HG02943 (cell line): ENCODE results near the gene NRTN.

ENCODE experiments used
- ATAC-seq: cut with Tn5 transposase; IDR thresholded peaks from one replicate; pipeline ENCODE4 v1.9.1; 2021; ENCODE audit warnings: mild to moderate bottlenecking, low read depth, moderate library complexity; ENCODE audit not compliant: unreplicated experiment

Gene NRTN

DNA sequence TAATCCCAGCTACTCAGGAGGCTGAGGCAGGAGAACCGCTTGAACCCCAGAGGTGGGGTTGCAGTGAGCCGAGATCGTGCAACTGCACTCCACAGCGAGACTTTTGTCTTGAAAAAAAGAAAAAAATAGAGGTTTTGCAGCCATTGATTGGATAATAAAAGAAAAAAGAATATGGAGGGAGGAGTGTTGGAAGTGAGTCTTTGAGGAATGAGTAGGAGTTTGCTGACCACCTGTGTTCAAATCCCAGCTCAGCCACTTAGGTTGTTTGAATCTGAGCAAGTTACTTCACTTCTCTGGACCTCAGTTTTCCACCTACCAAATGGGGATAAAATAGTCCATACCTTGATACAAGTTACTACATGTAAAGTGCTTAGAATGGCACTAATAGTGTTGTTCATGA is 6.2 kb downstream of the NRTN start:
- no peak for ATAC-seq

DNA sequence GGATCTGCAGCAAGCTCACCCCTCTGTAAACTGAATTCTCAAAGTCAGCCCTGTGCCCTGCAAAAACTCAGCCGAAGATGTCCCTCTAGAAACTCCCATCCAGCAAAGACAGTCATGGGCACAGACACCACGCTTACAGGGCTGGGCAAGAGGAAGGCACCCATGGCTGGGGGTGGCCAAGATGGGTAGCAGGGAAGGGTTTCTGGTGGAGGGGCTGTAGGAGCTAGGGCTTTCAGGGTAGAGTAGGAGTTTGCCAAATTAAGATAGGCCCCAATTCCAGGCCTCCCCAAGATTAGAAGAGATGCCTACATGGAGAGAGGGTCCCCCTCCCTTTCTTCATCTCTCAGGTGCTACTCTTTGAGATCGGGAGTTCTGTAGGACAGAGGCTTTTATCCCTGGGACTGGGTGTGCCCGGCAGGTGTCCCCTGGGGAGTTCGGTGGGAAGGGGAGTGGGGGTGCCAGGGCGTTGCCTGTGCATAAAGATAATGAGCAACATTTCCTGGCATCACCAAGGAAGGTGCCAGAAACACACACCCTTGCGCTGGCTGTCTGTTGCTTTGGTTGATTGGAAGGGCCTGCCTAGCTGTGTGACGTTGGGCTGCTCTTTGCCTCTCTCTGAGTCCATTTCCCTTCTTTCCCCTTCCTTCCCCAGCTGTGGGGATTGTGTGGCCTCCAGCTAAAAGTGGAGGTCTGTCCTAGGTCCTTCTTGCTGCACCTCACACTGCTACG is 9.4 kb downstream of the NRTN start:
- no peak for ATAC-seq

DNA sequence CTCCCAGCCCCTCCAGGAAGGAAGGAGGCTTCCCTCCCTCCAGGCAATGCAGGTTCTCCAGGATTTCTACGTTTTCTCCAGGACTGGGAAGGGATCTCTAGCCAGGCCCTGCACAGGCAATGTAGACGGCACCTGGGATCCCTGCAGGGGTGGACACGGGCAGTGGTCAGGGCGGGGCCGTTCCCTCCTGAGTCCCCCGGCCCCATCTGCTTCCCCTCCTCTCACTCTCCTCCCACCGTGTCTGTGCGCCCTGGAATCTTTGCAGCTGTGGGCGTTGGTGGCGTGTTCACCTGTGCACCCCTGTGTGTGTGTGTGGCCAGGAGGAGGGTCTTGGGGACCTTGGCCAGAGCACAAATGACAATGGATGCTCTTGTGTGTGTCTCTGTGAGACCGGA is 10.0 kb downstream of the NRTN start:
- ATAC-seq, result no peak

DNA sequence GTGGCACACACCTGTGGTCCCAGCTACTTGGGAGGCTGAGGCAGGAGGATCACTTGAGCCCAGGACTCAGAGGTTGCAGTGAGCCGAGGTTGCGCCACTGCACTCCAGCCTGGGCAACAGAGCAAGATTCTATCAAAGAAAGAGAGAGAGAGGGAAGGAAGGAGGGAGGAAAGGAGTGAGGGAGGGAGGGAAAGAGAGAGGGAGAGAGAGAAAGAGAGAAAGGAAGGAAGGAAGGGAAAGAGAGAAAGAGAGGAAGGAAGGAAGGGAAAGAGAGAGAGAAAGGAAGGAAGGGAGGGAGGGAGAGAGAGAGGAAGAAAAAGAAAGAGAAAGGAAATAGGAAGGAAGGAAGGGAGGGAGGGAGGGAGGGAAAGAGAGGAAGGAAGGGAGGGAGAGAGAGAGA is 12.4 kb downstream of the NRTN start:
- ATAC-seq, result no peak

DNA sequence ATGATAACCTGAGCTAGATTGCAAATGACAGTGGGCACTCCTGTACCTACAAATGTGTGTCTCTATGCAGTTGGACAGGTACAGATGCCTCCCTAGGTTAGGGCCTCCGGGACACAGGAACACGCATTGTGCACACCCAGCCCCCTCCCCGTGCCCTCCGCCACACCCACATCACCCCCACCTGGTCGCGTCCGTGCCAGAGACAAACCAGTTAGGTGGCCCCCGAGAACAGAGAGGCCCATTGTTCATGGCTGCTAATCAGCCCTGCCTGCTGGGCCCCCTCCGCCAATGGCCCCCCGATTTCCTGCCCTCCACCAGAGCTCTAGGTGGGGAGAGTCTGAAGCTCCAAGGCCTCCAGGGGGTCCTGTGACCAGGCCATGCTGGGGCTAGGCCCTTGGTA is 13.7 kb downstream of the NRTN start:
- no peak for ATAC-seq

DNA sequence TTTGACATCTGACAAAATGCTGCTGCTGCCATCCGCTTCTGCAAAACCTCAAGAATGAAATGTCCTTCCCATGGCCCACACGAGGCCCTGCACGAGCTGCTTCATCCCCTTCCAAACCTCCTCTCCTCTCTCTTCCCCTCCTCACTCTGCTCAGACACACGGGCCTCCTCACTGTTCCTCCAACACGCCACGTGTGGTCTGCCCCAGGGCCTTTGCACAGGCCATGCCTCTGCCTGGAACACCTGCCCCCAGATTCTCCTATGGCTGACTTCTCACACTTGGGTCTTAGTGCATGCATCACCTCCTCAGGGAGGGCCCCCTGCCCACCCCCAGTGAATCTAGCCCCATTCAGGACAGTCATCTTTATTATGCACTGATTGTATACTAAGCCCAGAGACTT is 15.9 kb downstream of the NRTN start:
- no peak for ATAC-seq

DNA sequence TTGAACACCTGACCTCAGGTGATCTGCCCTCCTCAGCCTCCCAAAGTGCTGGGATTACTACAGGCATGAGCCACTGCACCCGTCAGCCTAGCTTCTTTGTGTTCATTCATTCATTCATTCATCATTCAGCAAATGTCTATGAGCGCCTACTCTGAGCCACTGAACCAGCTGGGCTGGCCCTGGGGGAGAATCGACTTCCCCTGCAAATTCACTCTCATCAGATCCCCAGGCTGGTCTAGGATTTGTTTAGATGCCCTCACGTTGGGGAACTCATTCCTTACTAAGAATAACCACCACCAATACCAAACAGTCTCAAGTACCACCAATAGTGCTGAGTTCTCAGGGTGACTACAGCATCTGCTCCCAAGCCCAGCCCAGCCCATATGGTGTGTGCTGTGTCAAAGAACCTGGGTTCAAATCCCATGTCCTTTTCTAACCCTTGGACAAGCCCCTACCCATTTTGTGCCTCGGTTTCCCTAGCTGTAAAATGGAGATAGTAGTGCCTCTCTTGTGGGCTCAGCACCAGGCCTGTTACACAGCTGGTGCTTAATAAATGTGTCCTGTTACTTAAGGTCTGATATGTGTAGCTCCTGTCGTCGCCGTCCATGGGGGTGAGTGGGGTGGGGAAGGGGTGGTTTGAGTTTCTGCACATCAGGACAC is 16.8 kb downstream of the NRTN start:
- ATAC-seq, result no peak

DNA sequence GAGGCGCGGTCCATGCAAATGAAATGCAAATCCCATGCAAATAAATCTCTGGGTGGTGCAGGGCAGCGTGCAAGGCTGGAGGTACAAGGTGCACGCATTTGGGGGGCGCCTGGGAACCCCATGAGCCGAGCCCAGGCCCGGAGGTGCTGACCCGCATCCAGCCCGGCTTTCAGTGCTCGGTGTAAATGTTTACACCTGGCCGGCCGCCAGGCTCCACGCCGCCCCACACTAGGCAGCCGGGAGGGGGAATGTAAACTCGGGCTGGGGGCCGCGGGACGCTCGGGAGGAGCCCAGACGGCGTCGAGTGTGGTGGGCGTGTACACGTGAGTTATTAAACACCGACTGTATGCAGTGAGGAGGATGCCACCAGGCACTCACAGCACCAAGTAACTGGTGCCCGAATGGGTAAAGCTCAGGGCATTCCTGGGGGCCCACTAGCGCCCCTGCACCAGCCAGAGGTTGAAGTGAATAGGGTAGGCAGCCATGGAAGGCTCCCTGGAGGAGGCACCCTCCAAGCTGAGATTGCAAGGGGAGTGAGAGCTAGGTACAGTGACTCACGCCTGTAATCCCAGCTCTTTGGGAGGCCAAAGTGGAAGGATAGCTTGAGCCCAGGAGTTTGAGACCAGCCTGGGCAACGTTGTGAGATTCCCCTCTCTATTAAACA is 17.4 kb downstream of the NRTN start:
- ATAC-seq, result no peak

DNA sequence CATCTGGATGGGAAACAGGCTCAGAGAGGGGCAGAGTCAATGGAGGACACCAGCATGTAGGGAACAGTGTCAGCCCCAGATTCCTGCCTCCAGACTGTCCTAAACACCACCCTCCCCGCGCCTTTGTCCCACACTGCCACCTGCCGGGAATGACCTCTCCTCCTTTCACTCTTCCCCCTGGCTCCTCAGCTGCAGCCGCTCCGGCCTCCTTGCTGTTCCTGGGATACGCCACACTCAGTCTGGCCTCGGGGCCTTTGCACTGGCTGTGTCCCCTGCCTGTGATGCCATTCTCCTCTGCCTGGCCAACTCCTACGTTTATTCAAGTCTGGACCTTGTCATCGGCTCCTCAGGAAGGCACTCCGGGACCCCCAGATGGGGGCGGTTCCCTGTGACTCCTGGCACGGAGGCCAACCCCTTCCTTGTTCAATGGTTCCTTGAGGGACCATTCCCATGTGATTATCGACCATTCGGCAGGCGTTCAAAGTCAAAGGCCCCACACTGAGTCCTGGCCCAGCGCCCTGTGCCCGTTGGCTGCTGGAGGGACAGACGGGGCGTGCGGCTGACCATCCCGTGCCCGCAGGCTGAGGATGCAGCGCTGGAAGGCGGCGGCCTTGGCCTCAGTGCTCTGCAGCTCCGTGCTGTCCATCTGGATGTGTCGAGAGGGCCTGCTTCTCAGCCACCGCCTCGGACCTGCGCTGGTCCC is 18.9 kb downstream of the NRTN start:
- ATAC-seq, result no peak

DNA sequence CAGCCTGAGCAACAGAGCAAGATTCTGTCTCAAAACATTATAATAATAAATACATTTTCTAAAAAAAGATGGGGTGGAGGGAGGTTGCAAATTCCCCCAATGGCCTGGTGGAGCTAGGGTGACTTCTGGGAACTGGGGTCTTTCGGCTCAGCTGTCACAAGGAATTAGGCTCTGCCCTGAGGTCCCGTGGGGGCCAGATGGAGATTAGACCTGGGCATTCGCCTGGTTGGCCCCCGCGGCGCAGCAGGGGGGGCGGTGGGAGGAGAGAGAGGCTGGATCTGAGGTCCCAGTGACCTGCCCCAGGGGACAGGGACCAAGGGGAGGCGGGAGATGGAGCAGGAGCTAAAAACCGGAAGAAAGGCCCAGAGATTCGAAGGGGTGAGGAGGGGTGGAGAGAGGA is 19.9 kb downstream of the NRTN start:
- ATAC-seq, result no peak

DNA sequence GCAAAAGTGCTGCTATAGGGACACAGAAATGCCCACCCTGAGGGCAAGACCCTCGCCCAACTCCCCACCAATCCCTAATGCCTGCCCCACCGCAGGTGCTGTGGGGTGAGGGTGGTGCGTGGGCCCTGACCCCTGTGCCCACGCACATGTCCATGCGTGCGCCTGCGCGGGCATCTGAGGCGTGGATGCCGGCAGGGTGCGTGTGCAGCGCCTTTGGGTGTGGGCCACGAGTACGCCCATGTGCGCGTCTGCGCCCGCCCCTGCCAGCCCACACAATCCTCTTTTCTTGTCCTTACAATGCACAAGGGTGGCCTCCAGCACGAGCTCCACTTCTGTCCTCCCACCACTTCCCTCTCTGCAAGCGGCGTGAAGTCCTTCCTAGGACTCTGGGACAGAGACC is 20.3 kb downstream of the NRTN start:
- ATAC-seq, result no peak

DNA sequence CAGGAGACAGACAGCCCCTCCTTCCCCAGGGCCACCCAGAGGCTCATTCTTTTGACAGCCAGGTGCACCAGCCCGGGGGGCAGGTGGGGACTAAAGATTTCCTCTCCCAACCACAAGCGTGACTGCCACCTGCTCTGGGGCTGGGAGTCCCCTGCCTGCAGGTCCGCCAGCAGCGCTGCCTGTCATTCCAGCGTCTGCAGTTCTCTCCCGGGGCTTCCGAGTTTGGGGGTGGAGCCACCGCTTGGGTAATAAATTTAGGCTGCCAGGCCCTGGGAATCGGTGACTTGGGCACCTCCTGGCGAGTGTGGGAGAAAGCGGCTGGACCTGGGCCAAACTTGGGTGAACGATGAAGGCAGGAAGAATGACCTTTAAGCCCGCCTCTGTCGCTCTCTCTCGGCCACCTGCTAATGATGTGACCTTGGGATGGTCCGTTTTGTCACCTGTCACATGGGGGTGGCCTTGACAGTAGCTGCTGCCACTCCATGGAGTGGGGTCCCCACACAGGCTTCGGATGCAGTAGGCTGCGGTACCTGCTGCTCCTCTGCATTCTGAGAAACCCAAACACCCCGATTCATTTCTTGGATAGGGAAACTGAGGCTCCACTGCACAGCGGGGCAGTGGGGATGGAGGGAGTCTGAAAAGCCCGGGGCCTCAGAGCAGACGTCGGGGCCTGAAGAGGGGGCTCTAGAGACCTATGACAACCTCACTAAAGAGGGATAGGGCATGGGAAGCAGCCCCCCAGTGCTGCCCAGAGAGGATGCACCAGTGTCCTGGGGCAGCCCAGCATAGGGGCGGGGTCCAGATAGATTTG is 21.9 kb downstream of the NRTN start:
- ATAC-seq, result no peak

DNA sequence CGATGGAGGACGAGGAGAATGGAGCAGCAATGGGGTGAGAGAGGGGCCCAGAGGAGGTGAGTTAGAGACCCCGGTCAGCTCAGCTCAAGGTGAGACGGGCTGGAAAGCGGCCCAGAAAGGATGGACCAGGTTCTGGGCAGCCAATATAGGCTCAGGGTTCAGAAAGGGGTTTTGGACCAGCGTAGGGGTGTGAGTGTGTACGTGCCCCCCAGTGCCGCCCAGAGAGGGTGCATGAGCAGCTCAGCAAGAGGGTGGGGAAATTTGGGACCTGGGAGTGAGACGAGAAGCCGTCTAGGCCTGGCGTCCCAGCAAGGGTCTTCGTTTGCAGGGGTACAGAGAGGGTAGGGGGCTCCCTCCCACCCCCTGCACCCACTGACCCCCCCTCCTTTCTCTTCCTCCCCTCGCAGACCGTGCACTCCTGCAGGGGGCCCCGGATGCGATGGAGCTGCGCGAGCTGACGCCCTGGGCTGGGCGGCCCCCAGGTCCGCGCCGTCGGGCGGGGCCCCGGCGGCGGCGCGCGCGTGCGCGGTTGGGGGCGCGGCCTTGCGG is 22.5 kb downstream of the NRTN start:
- ATAC-seq, result no peak

DNA sequence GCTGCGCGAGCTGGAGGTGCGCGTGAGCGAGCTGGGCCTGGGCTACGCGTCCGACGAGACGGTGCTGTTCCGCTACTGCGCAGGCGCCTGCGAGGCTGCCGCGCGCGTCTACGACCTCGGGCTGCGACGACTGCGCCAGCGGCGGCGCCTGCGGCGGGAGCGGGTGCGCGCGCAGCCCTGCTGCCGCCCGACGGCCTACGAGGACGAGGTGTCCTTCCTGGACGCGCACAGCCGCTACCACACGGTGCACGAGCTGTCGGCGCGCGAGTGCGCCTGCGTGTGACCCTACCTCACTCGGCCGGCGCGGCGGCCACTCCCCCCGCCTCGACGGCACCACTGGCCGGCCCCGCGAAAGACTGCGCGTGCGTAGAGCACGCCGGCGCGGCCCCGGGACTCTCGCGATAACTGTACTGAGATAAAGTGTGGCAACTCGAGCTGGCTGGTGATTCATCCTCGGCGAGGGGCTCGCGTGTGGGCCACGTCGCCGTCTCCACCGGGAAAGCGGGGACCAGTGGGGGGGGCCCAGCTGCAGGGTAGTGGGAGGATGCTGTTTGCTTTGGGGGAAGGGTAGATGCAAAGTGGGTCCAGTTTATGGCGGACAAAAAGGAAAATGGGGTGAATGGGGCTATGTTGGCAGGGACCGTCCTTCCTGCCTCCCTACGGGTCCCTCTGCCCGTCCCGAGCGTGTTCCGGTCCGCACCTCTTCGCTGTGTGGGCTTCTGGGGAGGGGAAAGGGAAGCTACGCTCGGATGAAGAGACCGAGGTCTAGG is 23.2 kb downstream of the NRTN start:
- ATAC-seq, result peak; percentile 64

DNA sequence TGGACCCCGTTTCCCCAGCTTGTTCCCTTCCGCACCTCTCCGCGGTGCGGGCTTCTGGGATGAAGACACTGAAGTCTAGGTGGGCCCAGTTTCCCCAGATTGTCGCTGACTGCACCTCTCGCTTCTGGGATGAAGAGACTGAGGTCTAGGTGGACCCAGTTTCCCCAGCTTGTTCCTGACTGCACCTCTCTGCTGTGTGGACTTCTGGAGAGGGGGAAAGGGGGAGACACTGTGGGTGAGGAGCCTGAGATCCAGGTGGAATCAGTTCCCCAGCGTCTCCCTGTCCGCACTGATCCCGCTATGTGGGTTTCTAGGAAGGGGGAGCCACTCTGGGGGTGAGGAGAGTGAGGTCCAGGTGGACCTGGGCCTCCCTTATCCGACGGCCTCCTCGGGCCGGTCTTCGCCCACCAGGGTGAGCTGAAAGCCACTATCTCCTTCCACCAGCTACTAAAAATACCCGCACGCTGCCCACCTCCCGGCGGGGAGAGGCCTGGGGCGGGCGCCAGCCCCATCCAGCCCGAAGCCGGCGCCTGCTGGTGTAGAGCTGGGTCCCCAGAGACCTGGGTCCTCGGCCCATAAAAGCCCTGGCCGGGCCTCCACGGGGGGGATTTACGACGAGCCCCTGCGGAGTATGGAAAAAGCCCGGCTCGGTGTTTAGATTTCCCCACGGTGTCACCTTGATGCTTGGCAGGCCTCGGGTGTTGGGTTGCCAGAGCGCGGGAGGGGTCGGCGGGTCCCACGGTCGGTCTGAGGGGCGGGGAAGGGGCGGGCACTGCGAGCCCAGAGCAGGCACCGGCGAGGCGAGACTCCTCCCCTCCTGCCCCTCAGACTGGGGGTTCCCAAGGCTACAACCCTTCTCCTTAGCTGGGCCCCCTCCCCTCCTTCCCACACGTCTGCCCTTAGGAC is 24.0 kb downstream of the NRTN start:
- no peak for ATAC-seq

DNA sequence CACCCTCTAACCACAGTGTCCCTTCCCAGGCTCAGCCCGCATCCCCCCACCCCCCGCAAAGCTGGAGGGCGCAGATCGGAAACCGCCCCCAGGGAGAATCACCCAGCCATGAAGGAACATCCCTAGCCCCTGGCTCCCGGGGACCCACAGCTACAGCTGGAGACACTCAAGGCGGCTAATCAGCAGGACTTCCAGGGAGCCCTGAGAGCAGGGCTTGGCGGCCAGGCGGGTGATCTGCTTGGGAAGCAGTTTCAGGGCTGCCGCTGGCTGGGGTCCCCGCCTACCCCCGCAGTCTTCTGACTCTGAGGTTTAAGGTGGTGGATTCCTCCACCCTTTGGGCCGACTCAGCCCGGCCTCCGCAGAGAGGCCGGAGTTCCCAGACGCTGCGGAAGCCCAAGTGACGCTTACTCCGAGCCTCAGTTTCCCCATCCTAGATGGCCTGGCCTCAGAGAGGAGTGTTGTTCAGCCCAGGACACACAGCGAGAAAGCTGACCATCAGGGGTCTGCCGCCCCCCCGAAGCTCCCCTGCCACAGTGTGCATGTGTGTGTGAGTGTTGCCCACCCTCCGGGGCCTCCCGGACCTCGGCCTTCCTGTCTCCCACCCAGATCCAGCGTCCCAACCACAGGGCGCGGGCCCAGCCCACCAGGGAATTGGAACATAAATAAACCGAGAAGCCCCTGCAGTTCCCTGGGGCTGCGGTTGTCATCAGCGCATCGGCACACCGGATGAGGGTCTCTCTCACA is 24.9 kb downstream of the NRTN start:
- ATAC-seq, result no peak

DNA sequence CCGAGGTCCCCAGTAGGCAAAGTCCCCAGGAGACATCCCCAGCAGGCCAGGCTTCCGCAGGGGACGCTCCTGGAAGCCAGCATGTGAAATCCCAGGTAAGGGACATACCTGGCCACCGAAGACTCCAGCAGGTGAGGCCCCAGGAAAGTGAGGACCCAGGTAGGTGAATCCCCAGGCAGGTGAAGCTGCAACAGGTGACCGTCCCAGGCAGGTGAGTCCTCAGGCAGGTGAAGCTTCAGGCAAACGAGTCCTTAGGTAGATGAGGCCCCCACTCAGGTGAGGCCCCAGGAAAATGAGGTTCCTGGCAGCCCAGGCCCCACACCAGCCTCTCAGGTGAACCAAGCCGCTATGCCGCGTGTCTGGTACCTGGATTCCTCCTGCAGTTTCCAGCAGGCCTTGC is 26.3 kb downstream of the NRTN start:
- no peak for ATAC-seq

DNA sequence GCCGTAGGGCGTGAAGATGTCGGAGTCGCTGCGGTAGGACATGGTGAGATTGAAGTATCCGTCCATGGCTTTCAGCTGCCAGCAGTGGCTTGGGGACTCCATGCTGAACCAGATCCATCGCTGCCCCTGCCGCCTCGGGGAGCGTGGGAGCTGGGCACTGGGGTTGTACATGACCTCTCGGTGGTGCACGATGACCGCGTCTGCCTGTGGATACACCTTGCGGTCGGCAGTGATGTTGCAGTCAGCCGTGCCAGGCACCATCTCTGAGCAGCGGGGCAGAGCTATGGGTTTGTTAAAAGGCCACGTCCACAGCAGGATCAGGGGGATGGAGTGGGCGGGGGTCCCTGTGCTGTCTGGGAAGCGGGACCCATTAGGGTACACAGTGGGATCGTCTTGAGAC is 27.2 kb downstream of the NRTN start:
- no peak for ATAC-seq
